ENCODE measurements around the gene DNAH17.

The DNAH17 gene

GRCh38 chr17:78387977-78388941 lies 188.9 kb downstream of the DNAH17 start:
- DNase-seq, result peak; percentile 93

GRCh38 chr17:78384479-78385175 lies 192.6 kb downstream of the DNAH17 start:
- DNase-seq, result no peak

GRCh38 chr17:78383725-78384471 lies 193.3 kb downstream of the DNAH17 start:
- peak; percentile 97 for DNase-seq

- peak; percentile 74 for DNase-seq
Measured at GRCh38 chr17:78381601-78382232, 195.5 kb downstream of the DNAH17 start.

- DNase-seq, result no peak
Measured at GRCh38 chr17:78380370-78380769, 196.8 kb downstream of the DNAH17 start.

GRCh38 chr17:78379131-78379491 lies 198.1 kb downstream of the DNAH17 start:
- DNase-seq, result peak; percentile 63

GRCh38 chr17:78378225-78379130 lies 198.7 kb downstream of the DNAH17 start, which contains the start of gene PGS1:
PGS1 (plus strand) TSS chr17:78378649; CDS start chr17:78378666, 17 bp downstream.
- peak; percentile 81 for DNase-seq

GRCh38 chr17:78377858-78378224 lies 199.4 kb downstream of the DNAH17 start:
- DNase-seq, result no peak

- DNase-seq, result no peak
Measured at GRCh38 chr17:78376161-78376560, 201.0 kb downstream of the DNAH17 start.

GRCh38 chr17:78375401-78376151 lies 201.6 kb downstream of the DNAH17 start:
- DNase-seq, result peak; percentile 95

- DNase-seq, result peak; percentile 45
Measured at GRCh38 chr17:78374631-78375274, 202.4 kb downstream of the DNAH17 start.

- no peak for DNase-seq
Measured at GRCh38 chr17:78374189-78374588, 203.0 kb downstream of the DNAH17 start.
